Activated naive CD8-positive, alpha-beta T cell treated with anti-CD3 and anti-CD28 coated beads, Interleukin-2, amount 10 ng/mL, durations not matched to agents 7 days and 5 days (primary cell): ENCODE results near the gene COQ10A. TPM values are rescaled to one million over a fixed set of nuclear protein-coding genes. Genes with fewer than 3 reads are reported as not detected.
A peak's percentile ranks its signal among the peaks of the same experiment; 100 is the strongest.
"Not testable (repeated sequence)": the region's sequence is repeated elsewhere in the genome, so short reads cannot be mapped to it uniquely, and the experiment has no call there.

Experiments used
- ATAC-seq: fragments of 150-1000 bp; cut with Tn5 transposase; one replicate; pipeline ENCODE4 v1.10.0; 2021; ENCODE audit warnings: low read depth, moderate library complexity
- POLR2A ChIA-PET: fragments of 350-600 bp; sonication (Branson Sonifier 250); formaldehyde crosslinking; loops from one replicate; lab custom pipeline; 2021; ENCODE audit warnings: antibody characterized with exemption; lab: Charles Lee
- DNase-seq: peaks from one replicate; pipeline ENCODE4 v3.0.0; 2021
- H3K27ac Mint-ChIP-seq: one replicate; pipeline ENCODE4 v1.8.0; 2022; ENCODE audit warnings: mild to moderate bottlenecking, mixed read lengths
- H3K27me3 Mint-ChIP-seq: one replicate; pipeline ENCODE4 v1.8.0; 2022; ENCODE audit warnings: mild to moderate bottlenecking, moderate library complexity, mixed read lengths
- H3K36me3 Mint-ChIP-seq: one replicate; pipeline ENCODE4 v1.8.0; 2021; ENCODE audit warnings: mild to moderate bottlenecking, mixed read lengths
- H3K4me1 Mint-ChIP-seq: one replicate; pipeline ENCODE4 v1.8.0; 2021; ENCODE audit warnings: mixed read lengths
- H3K4me3 Mint-ChIP-seq: one replicate; pipeline ENCODE4 v1.8.0; 2022; ENCODE audit warnings: mild to moderate bottlenecking, moderate library complexity, mixed read lengths
- H3K9me3 Mint-ChIP-seq: one replicate; pipeline ENCODE4 v1.8.0; 2021; ENCODE audit warnings: mixed read lengths
- total RNA-seq, 2 experiments: library from RNA; stranded (reverse); gene quantifications; one replicate each; pipeline ENCODE4 v1.2.3, GENCODE V29; 2021

Gene COQ10A
- total RNA-seq, 2 experiments from 2014 or later, result 23.3 to 26.0 TPM

DNA sequence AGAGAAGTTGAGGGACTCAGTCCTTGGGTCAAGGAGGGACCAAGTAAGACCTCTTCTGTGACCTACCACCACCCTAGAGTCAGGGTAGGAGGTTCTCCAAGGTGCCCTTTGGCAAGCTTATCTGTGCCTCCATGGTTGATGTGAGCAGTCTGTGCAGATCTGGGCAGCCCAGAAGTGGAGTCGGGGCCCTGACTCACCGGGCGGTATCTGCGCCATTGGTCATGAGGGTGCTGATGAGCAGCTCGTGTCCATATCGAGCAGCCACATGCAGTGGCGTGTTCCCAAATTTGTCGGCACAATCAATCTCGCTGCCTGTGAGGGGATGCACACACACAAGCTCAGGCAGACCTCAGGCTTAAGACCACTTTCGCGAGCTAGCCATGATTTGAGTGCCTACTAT is 13.7 kb upstream of the COQ10A start:
- Mint-ChIP-seq H3K27ac (no peak overlapping the region), H3K9me3 (no peaks in the 10 kb centered on the region), H3K27me3 (no peaks in the 10 kb centered on the region), H3K4me3 (no peak overlapping the region), H3K36me3 (peaks cover 9% of the 10 kb centered on the region), H3K4me1 (peaks cover 17% of the 10 kb centered on the region)
- DNase-seq (no peak), ATAC-seq (no peak)
- POLR2A ChIA-PET, result no interaction called here

- Mint-ChIP-seq H3K4me3 (no peak overlapping the region), H3K4me1 (peaks cover 19% of the 10 kb centered on the region), H3K27me3 (no peaks in the 10 kb centered on the region), H3K27ac (no peak overlapping the region), H3K9me3 (no peaks in the 10 kb centered on the region), H3K36me3 (peaks cover 7% of the 10 kb centered on the region)
- POLR2A ChIA-PET, result no interaction called here
- ATAC-seq (no peak), DNase-seq (no peak)
Observed at GRCh38 chr12:56255671-56256070, 11.1 kb upstream of the COQ10A start.

DNA sequence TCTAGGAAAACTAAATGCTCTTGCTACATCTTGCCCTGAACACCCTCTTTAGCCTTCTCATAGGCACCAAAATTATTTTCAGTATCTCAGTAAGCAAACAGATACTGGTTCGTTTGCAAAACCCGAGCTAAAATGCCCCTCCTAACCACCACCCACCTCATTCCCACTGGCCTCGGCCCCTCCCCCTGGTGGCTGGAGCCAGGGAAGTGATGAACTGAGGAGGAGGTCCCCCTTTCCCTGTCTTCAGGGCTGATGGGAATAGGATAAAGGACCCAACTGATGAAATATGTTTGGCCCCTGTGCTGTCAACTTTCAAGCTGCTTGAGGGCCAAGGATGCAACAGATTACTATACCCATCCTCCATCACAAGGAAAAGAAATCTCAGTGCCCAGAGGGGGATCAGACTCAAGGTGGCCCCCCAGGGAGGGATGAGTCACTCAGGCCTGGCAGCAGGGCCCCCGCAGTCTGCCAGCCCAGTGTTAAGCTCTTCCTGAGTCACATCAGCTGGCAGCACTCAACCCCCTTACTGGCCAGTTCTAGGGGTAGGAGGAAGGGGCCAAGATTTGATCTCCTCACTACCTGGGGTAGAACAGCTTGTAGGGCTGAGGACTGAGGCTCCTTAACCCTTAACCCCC is 10.3 kb upstream of the COQ10A start:
- no peak overlapping the region for H3K27ac Mint-ChIP-seq
- H3K9me3 Mint-ChIP-seq, result no peaks in the 10 kb centered on the region
- H3K27me3 Mint-ChIP-seq, result no peaks in the 10 kb centered on the region
- peaks cover 19% of the 10 kb centered on the region for H3K4me1 Mint-ChIP-seq
- H3K36me3 Mint-ChIP-seq, result peaks cover 7% of the 10 kb centered on the region
- no peak for DNase-seq
- peak overlapping the region; percentile 87 for H3K4me3 Mint-ChIP-seq
- POLR2A ChIA-PET, result interaction anchor here (0.9 to 2.3 kb wide), 3 partner anchors 10 to 192 kb away, joined by 4 to 16 read pairs (median 5); partner anchors contain the start of genes COQ10A and TIMELESS
- ATAC-seq, result no peak

DNA sequence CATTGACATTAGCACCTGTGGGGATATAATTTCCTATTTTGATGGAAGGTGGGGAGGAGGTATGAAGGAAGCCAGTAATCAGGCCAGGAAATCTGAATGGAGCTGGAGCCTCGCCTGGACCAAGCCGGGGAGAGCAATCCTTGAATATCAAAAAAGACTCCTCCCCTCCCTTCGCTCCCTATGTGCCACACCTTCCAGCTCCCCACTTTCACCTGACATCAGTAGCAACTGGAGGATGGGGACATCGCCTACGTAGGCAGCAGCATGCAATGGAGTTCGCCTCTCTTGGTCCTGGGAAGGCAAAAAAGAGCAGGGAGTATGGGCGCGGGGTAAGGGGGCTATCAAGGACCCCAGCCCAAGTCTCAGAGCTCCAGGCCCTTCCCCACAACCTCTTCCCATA is 9.7 kb upstream of the COQ10A start:
- Mint-ChIP-seq H3K27me3 (no peaks in the 10 kb centered on the region), H3K4me3 (peak overlapping the region; percentile 87), H3K27ac (no peak overlapping the region), H3K4me1 (peaks cover 19% of the 10 kb centered on the region), H3K36me3 (peaks cover 7% of the 10 kb centered on the region), H3K9me3 (no peaks in the 10 kb centered on the region)
- ATAC-seq, result no peak
- DNase-seq, result no peak
- POLR2A ChIA-PET, result interaction anchor here (0.9 to 2.3 kb wide), 3 partner anchors 10 to 192 kb away, joined by 4 to 16 read pairs (median 5); partner anchors contain the start of genes COQ10A and TIMELESS

- DNase-seq (no peak), ATAC-seq (peak; percentile 7)
- Mint-ChIP-seq H3K27me3 (no peaks in the 10 kb centered on the region), H3K4me1 (peaks cover 19% of the 10 kb centered on the region), H3K4me3 (peak overlapping the region; percentile 87), H3K36me3 (peaks cover 7% of the 10 kb centered on the region), H3K9me3 (no peaks in the 10 kb centered on the region), H3K27ac (peak overlapping the region; percentile 78)
- POLR2A ChIA-PET, result interaction anchor here (0.9 to 2.3 kb wide), 7 partner anchors 9 to 198 kb away, joined by 3 to 16 read pairs (median 4); partner anchors contain the start of genes COQ10A, RNF41, SMARCC2 and TIMELESS
Observed at GRCh38 chr12:56257491-56258067, 9.2 kb upstream of the COQ10A start.

DNA sequence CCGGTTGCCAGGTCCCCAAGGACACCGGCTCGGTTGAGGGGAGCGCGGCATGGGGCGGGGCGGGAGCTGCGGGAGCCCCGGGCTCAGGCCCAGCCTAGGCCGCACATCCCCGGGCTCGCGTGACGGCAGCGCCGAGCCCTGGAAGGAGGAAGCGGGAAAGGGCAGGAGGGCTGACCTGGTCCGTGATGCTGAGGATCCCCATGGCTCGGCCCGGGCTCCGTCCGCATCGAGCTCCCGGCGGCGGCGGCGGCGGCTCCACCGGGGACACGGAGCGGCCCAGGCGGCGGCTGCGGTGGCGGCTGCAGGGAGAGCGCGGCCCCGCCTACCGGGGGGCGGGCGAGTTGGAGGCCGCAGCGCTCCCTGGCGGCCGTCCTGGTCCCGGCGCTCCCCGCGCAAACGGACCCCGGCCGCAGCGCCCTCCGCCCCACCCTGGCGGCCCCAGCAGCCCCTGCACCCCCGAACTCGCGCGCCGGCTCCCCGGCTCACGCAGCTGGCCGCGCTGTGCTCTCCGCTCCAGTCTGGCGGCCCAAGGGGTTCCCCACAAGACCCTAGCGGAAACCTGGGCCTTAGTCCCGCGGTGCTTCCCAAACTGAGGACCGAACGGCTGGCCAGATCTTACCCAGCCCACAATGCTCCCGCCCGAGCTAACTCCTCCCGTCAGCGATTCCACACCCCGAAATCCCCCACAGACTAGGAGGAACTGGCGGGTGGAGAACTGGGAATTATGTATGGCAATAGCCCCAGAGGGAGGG is 8.5 kb upstream of the COQ10A start, which contains the start of gene ANKRD52:
Gene ANKRD52 (minus strand): TSS at position 317 of the 752 bp plus-strand sequence. CDS start 115 bp downstream, at position 202.
- DNase-seq (peak; percentile 94), ATAC-seq (peak; percentile 92)
- Mint-ChIP-seq H3K27me3 (no peaks in the 10 kb centered on the region), H3K9me3 (no peaks in the 10 kb centered on the region), H3K27ac (peak within 1 kb of the TSS; percentile 79), H3K4me3 (peak within 1 kb of the TSS; percentile 88), H3K4me1 (peaks cover 19% of the 10 kb centered on the region), H3K36me3 (peaks cover 7% of the 10 kb centered on the region)
- POLR2A ChIA-PET, result interaction anchor here (0.6 to 2.3 kb wide), 8 partner anchors 9 to 210 kb away, joined by 3 to 16 read pairs (median 4); partner anchors contain the start of genes COQ10A, RNF41, SMARCC2 and ZC3H10

DNA sequence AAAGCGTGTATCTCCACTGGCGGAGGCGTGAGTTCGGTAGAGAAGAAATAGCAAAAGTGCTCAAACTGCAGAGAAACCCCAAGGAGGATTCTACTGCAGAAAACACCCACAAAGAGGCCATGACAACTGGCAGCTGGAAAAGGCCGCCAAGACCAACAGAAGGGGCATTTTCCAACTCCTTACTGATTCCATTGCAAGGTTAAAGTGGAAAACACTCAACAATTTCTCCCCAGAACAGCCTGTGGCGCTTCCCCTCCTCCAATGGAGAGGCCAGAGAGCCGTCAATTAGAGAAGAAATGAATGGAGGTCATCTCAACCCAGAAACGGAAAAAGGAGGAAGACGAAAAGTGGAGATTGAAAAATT is 7.9 kb upstream of the COQ10A start:
- Mint-ChIP-seq H3K27me3 (no peaks in the 10 kb centered on the region), H3K27ac (peak overlapping the region; percentile 79), H3K4me3 (peak overlapping the region; percentile 88), H3K36me3 (peaks cover 7% of the 10 kb centered on the region), H3K9me3 (no peaks in the 10 kb centered on the region), H3K4me1 (peaks cover 19% of the 10 kb centered on the region)
- no peak for ATAC-seq
- POLR2A ChIA-PET, result interaction anchor here (0.6 to 2.3 kb wide), 6 partner anchors 8 to 209 kb away, joined by 3 to 16 read pairs (median 5); partner anchors contain the start of genes COQ10A, RNF41, SMARCC2 and ZC3H10
- DNase-seq, result no peak

- Mint-ChIP-seq H3K36me3 (peaks cover 4% of the 10 kb centered on the region), H3K27me3 (no peaks in the 10 kb centered on the region), H3K9me3 (no peaks in the 10 kb centered on the region), H3K4me1 (peaks cover 15% of the 10 kb centered on the region), H3K4me3 (no peak overlapping the region), H3K27ac (no peak overlapping the region)
- no peak for ATAC-seq
- POLR2A ChIA-PET, result interaction anchor here (1.2 kb wide), 1 partner anchor 142 kb away, joined by 3 read pairs; the partner anchor contains the start of gene ZC3H10
- DNase-seq, result no peak
Observed at GRCh38 chr12:56260380-56260779, 6.4 kb upstream of the COQ10A start.

DNA sequence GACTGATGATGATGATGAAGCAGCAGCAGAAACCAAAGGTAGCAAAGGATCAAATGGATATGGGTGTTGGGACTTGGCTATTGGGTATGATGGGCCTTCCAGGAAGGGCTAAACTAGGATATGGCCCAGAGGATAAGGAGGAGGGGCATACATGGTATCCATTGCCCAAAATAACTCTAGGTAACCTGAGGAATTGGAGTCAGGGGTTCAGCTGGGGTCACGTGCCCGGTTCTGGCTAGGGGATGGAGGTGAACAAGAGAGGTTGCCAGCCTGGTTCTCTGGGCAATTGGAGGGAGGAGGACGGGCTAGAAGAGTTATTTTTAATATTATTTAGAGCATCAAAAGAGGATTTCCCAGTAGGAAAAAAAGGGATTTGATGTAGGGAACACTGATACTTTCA is 5.8 kb upstream of the COQ10A start:
- ATAC-seq (no peak), DNase-seq (no peak)
- Mint-ChIP-seq H3K27ac (no peak overlapping the region), H3K4me3 (no peak overlapping the region), H3K36me3 (peaks cover 4% of the 10 kb centered on the region), H3K27me3 (no peaks in the 10 kb centered on the region), H3K4me1 (peaks cover 18% of the 10 kb centered on the region), H3K9me3 (no peaks in the 10 kb centered on the region)
- POLR2A ChIA-PET, result interaction anchor here (1.2 kb wide), 1 partner anchor 143 kb away, joined by 3 read pairs; the partner anchor contains the start of gene ZC3H10

DNA sequence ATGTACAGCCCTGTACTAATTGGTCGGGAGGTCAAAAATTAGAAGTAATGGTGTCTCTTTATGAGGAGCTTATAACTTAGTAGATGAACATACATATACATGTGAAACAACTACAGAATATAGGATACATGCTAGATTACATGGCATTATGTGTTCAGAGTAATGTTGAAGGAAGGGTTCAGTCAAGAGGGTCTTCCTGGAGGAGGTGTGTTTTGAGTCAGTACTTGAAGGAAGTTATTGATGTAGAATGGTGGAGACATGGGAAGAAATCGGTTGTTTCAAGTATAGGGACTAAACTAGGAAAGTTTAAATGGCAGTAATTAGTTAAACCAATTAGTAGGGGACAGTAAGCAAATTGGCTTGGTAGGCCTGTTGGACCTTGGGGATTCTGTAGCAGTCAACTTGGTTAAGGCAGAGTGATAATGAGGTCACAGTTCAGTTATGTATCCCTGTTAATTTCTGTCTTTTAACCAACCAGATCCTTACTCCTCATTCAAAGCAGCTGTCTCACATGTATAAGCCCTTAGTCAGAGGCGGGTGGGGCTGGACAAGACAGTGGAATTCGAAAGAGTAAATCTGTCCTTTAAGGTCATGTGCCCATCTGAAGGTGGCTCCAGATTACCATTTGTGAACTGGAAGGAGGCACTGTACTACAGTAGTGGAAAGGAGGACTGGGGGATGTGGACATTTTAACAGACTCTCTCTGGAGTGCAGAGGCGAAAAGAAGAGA is 5.1 kb upstream of the COQ10A start:
- Mint-ChIP-seq H3K27ac (no peak overlapping the region), H3K27me3 (no peaks in the 10 kb centered on the region), H3K4me3 (no peak overlapping the region), H3K9me3 (no peaks in the 10 kb centered on the region), H3K36me3 (peaks cover 1% of the 10 kb centered on the region), H3K4me1 (peaks cover 19% of the 10 kb centered on the region)
- POLR2A ChIA-PET, result interaction anchor here (1.2 kb wide), 1 partner anchor 143 kb away, joined by 3 read pairs; the partner anchor contains the start of gene ZC3H10
- DNase-seq (no peak), ATAC-seq (no peak)

GRCh38 chr12:56262955-56263354 is 3.8 kb upstream of the COQ10A start:
- peaks cover 19% of the 10 kb centered on the region for H3K4me1 Mint-ChIP-seq
- POLR2A ChIA-PET, ATAC-seq: not testable (repeated sequence)

GRCh38 chr12:56266068-56266692 is 562 bp upstream of the COQ10A start:
- DNase-seq, ATAC-seq, H3K9me3 Mint-ChIP-seq, H3K27me3 Mint-ChIP-seq, H3K36me3 Mint-ChIP-seq: not testable (repeated sequence)
- H3K27ac Mint-ChIP-seq, result peak overlapping the region; percentile 82
- POLR2A ChIA-PET, result interaction anchor here (0.6 to 1.8 kb wide), 14 partner anchors 8 to 183 kb away, joined by 3 to 16 read pairs (median 4); partner anchors contain the start of genes ANKRD52, CS, IL23A and RNF41
- peak overlapping the region; percentile 95 for H3K4me3 Mint-ChIP-seq
- peaks cover 16% of the 10 kb centered on the region for H3K4me1 Mint-ChIP-seq

More at GRCh38 chr12:56262955-56263354, 3.8 kb upstream of the COQ10A start:
- not testable (repeated sequence) for H3K36me3 Mint-ChIP-seq, H3K27ac Mint-ChIP-seq, H3K4me3 Mint-ChIP-seq, H3K27me3 Mint-ChIP-seq, DNase-seq, H3K9me3 Mint-ChIP-seq
